HepG2 (cell line): ENCODE results near the gene MYOM1. TPM values are rescaled to one million over a fixed set of nuclear protein-coding genes. Genes with fewer than 3 reads are reported as not detected.

ENCODE experiments used
- ATAD3A ChIP-seq: sonication (generic); formaldehyde crosslinking; IDR thresholded peaks from 2 replicates; pipeline ENCODE4 v1.4.0; 2020; ENCODE audit warnings: missing genetic modification reagents
- ATF1 ChIP-seq: IDR thresholded peaks from 2 replicates; pipeline ENCODE4 v1.6.1; 2016; ENCODE audit warnings: mild to moderate bottlenecking, control low read depth
- BCL6 ChIP-seq: IDR thresholded peaks from 2 replicates; pipeline ENCODE4 v1.6.1; 2016; ENCODE audit warnings: missing genetic modification reagents, missing compliant biosample characterization
- CEBPG ChIP-seq: IDR thresholded peaks from 2 replicates; pipeline ENCODE4 v1.6.1; 2016
- ELF4 ChIP-seq: sonication (generic); formaldehyde crosslinking; IDR thresholded peaks from 2 replicates; pipeline ENCODE4 v1.5.0; 2020; ENCODE audit warnings: missing genetic modification reagents, mild to moderate bottlenecking, moderate library complexity, borderline replicate concordance
- GZF1 ChIP-seq: sonication (generic); formaldehyde crosslinking; IDR thresholded peaks from 2 replicates; pipeline ENCODE4 v1.5.1; 2020; ENCODE audit warnings: mild to moderate bottlenecking, missing genetic modification reagents
- HDAC1 ChIP-seq: sonication (generic); formaldehyde crosslinking; IDR thresholded peaks from 2 replicates; pipeline ENCODE4 v1.5.1; 2020; ENCODE audit warnings: mild to moderate bottlenecking, missing genetic modification reagents
- JUNB ChIP-seq: sonication (generic); formaldehyde crosslinking; IDR thresholded peaks from 2 replicates; pipeline ENCODE4 v1.8.0; 2022; ENCODE audit warnings: missing genetic modification reagents, mild to moderate bottlenecking, borderline replicate concordance
- KLF13 ChIP-seq: sonication (generic); formaldehyde crosslinking; IDR thresholded peaks from 2 replicates; pipeline ENCODE4 v1.4.0; 2020; ENCODE audit warnings: mild to moderate bottlenecking, missing genetic modification reagents
- LCORL ChIP-seq, 2 experiments: fragments of 450-650 bp in 1 of 2; sonication (generic) in 1 of 2; formaldehyde crosslinking in 1 of 2; IDR thresholded peaks; 2 replicates each; pipeline versions ENCODE4 v1.5.0 to v1.6.1; 2017 to 2020; ENCODE audit warnings: antibody characterized with exemption in 1 of 2, missing genetic modification reagents in 1 of 2
- NFKBIZ ChIP-seq: IDR thresholded peaks from 2 replicates; pipeline ENCODE4 v1.6.1; 2018; ENCODE audit warnings: missing genetic modification reagents, missing compliant biosample characterization
- SMAD1 ChIP-seq: sonication (generic); formaldehyde crosslinking; IDR thresholded peaks from 2 replicates; pipeline ENCODE4 v1.4.0; 2020; ENCODE audit warnings: missing genetic modification reagents, low read depth, mild to moderate bottlenecking, borderline replicate concordance
- SP2 ChIP-seq: sonication (generic); formaldehyde crosslinking; IDR thresholded peaks from 2 replicates; pipeline ENCODE4 v1.5.1; 2020; ENCODE audit warnings: mild to moderate bottlenecking, missing genetic modification reagents
- U2AF1 ChIP-seq: fragments of 200-400 bp; formaldehyde crosslinking; optimal IDR thresholded peaks from 2 replicates; pipeline ENCODE3; 2017; ENCODE audit warnings: mild to moderate bottlenecking, low read depth, low read length
- XRCC5 ChIP-seq: fragments of 200-400 bp; formaldehyde crosslinking; optimal IDR thresholded peaks from 2 replicates; pipeline ENCODE3; 2017; ENCODE audit warnings: mild to moderate bottlenecking, low read length
- ZNF230 ChIP-seq: sonication (generic); formaldehyde crosslinking; IDR thresholded peaks from 2 replicates; pipeline ENCODE4 v1.4.0; 2020; ENCODE audit warnings: mild to moderate bottlenecking, missing genetic modification reagents
- ZNF737 ChIP-seq: sonication (generic); formaldehyde crosslinking; IDR thresholded peaks from 2 replicates; pipeline ENCODE4 v1.5.0; 2020; ENCODE audit warnings: missing genetic modification reagents, mild to moderate bottlenecking, borderline replicate concordance
- polyA plus RNA-seq, 8 experiments: library from polyadenylated mRNA; depleted of rRNA in 3 of 8; stranded (reverse) in 7 of 8; unstranded in 1 of 8; fragments of >200 nt; fragmentation: Illumina TruSeq in 4 of 8; extraction: Trizol in 4 of 8; gene quantifications; 2 replicates each; pipeline versions ENCODE4 v1.2.1 to v1.2.3, GENCODE V29; 2011 to 2016; ENCODE audit warnings: low read depth in 4 of 8, missing spikeins in 1 of 8, mixed read lengths in 1 of 8; ENCODE audit not compliant: insufficient read depth in 1 of 8
- total RNA-seq, 5 experiments: library from RNA; depleted of rRNA; stranded (reverse); fragments of >200 nt; fragmentation: Illumina TruSeq; extraction: Trizol; gene quantifications; 2 replicates each; pipeline ENCODE4 v1.2.3, GENCODE V29; 2016; ENCODE audit warnings: low read depth in 1 of 5
- TF ChIP-seq, protein P1 (sequence below): sonication (generic); formaldehyde crosslinking; IDR thresholded peaks from 2 replicates; pipeline ENCODE4 v1.4.0; 2020; ENCODE audit warnings: mild to moderate bottlenecking, missing genetic modification reagents
- TF ChIP-seq, protein P2 (sequence below): sonication (generic); formaldehyde crosslinking; conservative IDR thresholded peaks from 2 replicates; pipeline ENCODE4 v1.8.0; 2022; ENCODE audit warnings: missing genetic modification reagents
- TF ChIP-seq, protein P3 (sequence below): sonication (generic); formaldehyde crosslinking; IDR thresholded peaks from 2 replicates; pipeline ENCODE4 v1.5.0; 2020; ENCODE audit warnings: missing genetic modification reagents
- TF ChIP-seq, protein P4 (sequence below): sonication (generic); formaldehyde crosslinking; IDR thresholded peaks from 2 replicates; pipeline ENCODE4 v1.5.0; 2020; ENCODE audit warnings: missing genetic modification reagents
- TF ChIP-seq, protein P5 (sequence below): sonication (generic); formaldehyde crosslinking; IDR thresholded peaks from 2 replicates; pipeline ENCODE4 v1.4.0; 2020; ENCODE audit warnings: missing genetic modification reagents

MYOM1 gene
- total and polyA plus RNA-seq, 2 of the 13 experiments (the other 11 are each of a cell fraction or from before 2014, with no cell fraction given) = 0.46 to 0.98 TPM

DNA sequence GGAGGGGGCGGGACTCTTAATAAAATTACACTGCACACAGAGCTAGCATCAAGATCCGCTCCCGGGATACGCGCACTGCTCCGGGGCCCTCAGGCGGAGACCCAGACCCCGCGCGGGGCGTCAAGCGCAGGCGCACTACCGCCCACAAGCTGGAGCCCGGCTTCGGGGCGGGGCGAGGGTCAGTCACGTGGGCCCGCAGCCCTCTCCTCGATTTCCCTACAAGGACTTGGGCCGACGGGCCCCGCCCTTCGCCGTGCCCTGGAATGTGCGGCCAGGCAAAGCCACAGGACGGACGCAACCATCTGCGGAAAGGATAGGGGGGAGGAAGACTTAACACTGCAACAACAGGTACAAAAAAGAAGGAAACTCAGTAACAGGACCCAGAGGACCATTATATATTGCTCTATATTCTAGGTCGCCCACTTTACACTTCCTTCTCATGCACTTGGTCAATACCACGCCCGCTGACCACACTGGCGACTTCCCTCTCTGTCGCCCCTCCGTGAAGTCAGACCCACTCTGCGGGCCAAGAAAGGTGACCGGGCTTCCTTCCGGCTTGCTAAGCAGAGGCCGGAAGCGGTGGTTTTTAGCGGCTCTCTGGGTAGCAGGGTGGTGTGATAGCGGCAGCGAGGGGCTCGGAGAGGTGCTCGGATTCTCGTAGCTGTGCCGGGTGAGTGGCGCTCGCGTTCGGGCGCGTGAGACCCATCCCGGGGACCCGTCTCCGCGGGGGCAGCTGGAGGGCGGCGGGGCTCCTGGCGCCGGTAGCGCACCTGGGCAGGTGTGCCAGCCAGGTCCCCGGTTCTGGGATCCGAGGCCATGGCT, 27.7 kb upstream of the MYOM1 start, which contains the start of gene MYL12A (continued):
- TF ChIP-seq, protein P1, sequence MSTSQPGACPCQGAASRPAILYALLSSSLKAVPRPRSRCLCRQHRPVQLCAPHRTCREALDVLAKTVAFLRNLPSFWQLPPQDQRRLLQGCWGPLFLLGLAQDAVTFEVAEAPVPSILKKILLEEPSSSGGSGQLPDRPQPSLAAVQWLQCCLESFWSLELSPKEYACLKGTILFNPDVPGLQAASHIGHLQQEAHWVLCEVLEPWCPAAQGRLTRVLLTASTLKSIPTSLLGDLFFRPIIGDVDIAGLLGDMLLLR (CRISPR knock-in tag) = no peak
- TF ChIP-seq ATAD3A (CRISPR knock-in tag) = 0 out of 2 replicates have a peak, but pooled peaks have one; percentile 37
- no peak for TF ChIP-seq JUNB (CRISPR knock-in tag)
- TF ChIP-seq KLF13 (CRISPR knock-in tag) = no peak
- peak; percentile 49 for TF ChIP-seq BCL6 (CRISPR knock-in tag)
- TF ChIP-seq, protein P2, sequence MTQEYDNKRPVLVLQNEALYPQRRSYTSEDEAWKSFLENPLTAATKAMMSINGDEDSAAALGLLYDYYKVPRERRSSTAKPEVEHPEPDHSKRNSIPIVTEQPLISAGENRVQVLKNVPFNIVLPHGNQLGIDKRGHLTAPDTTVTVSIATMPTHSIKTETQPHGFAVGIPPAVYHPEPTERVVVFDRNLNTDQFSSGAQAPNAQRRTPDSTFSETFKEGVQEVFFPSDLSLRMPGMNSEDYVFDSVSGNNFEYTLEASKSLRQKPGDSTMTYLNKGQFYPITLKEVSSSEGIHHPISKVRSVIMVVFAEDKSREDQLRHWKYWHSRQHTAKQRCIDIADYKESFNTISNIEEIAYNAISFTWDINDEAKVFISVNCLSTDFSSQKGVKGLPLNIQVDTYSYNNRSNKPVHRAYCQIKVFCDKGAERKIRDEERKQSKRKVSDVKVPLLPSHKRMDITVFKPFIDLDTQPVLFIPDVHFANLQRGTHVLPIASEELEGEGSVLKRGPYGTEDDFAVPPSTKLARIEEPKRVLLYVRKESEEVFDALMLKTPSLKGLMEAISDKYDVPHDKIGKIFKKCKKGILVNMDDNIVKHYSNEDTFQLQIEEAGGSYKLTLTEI (CRISPR knock-in tag) = no peak
- TF ChIP-seq U2AF1 = peak; percentile 56
- TF ChIP-seq GZF1 (CRISPR knock-in tag) = no peak
- peak; percentile 74 for TF ChIP-seq ATF1 (CRISPR knock-in tag)
- TF ChIP-seq, protein P3, sequence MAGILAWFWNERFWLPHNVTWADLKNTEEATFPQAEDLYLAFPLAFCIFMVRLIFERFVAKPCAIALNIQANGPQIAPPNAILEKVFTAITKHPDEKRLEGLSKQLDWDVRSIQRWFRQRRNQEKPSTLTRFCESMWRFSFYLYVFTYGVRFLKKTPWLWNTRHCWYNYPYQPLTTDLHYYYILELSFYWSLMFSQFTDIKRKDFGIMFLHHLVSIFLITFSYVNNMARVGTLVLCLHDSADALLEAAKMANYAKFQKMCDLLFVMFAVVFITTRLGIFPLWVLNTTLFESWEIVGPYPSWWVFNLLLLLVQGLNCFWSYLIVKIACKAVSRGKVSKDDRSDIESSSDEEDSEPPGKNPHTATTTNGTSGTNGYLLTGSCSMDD (CRISPR knock-in tag) = no peak
- TF ChIP-seq ZNF230 = 0 out of 2 replicates have a peak, but pooled peaks have one; percentile 32
- TF ChIP-seq ZNF737 (CRISPR knock-in tag) = no peak
- no peak for TF ChIP-seq LCORL (IDR thresholded peaks at IDR 0.05)
- no peak for TF ChIP-seq LCORL (CRISPR knock-in tag; IDR thresholded peaks at IDR 0.05)
- peak; percentile 37 for TF ChIP-seq SP2
- TF ChIP-seq, protein P4, sequence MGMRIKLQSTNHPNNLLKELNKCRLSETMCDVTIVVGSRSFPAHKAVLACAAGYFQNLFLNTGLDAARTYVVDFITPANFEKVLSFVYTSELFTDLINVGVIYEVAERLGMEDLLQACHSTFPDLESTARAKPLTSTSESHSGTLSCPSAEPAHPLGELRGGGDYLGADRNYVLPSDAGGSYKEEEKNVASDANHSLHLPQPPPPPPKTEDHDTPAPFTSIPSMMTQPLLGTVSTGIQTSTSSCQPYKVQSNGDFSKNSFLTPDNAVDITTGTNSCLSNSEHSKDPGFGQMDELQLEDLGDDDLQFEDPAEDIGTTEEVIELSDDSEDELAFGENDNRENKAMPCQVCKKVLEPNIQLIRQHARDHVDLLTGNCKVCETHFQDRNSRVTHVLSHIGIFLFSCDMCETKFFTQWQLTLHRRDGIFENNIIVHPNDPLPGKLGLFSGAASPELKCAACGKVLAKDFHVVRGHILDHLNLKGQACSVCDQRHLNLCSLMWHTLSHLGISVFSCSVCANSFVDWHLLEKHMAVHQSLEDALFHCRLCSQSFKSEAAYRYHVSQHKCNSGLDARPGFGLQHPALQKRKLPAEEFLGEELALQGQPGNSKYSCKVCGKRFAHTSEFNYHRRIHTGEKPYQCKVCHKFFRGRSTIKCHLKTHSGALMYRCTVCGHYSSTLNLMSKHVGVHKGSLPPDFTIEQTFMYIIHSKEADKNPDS (CRISPR knock-in tag) = no peak
- TF ChIP-seq SMAD1 (CRISPR knock-in tag) = no peak; the same call in 1 of the 2 replicates
- TF ChIP-seq HDAC1 (CRISPR knock-in tag) = peak; percentile 69
- TF ChIP-seq ELF4 (CRISPR knock-in tag) = peak; percentile 94
- TF ChIP-seq, protein P5, sequence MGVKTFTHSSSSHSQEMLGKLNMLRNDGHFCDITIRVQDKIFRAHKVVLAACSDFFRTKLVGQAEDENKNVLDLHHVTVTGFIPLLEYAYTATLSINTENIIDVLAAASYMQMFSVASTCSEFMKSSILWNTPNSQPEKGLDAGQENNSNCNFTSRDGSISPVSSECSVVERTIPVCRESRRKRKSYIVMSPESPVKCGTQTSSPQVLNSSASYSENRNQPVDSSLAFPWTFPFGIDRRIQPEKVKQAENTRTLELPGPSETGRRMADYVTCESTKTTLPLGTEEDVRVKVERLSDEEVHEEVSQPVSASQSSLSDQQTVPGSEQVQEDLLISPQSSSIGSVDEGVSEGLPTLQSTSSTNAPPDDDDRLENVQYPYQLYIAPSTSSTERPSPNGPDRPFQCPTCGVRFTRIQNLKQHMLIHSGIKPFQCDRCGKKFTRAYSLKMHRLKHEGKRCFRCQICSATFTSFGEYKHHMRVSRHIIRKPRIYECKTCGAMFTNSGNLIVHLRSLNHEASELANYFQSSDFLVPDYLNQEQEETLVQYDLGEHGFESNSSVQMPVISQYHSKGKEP (CRISPR knock-in tag) = peak; percentile 69; the same call in 1 of the 2 replicates
- TF ChIP-seq XRCC5 = peak; percentile 74
- TF ChIP-seq NFKBIZ (CRISPR knock-in tag) = peak; percentile 29; the same call in 1 of the 2 replicates
- TF ChIP-seq CEBPG (CRISPR knock-in tag) = no peak
